ENCODE results near the gene ELOVL2.
"Not testable (repeated sequence)": the region's sequence is repeated elsewhere in the genome, so short reads cannot be mapped to it uniquely, and the experiment has no call there.

The ELOVL2 gene

DNA sequence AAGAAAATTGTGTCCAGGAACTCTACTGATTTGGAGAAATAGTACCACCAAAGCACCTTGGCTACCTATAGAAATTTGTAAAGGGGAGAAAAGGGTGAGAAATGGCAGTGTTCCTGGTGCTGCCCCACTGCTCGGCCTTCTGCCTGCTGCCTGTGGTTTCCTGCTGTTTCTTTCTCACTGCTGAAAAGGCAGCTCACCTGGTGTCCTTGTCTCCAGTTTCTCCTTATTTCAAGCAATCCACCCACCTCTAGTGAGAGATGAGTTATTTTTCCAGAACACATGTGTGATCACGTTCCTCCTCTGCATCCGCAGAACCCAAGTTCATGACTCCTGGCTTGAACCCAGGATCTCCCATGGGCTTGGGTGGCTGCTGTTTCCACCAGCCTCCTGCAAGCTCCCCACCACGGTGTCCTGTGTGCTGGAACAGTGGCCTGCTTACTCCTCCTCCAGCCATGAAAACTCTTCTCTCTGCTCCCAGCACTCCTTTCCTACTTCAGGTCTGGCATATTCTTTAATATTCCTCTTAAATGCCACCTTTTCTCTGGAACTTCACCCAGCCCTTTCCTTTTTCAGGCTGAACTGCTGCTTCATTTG is 48.9 kb downstream of the ELOVL2 start:
- DNase-seq (ENCODE audit: extremely low spot score, insufficient read length, low read depth) (no peak), FAIRE-seq (no peak)

DNA sequence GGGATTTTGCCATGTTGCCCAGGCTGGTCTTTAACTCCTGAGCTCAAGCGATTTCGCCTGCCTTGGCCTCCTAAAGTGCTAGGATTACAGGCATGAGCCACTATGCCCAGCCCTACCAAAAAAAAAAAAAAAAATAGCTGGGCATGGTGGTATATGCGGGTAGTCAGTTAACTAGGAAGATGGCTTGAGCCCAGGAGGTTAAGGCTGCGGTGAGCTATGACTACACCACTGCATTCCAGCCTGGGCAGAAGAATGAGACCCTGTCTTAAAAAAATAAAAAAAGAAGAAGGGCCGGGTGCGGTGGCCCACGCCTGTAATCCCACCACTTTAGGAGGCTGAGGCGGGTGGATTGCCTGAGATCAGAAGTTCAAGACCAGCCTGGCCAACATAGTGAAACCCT is 50.2 kb downstream of the ELOVL2 start:
- no peak for DNase-seq (ENCODE audit: extremely low spot score, insufficient read length, low read depth)
- FAIRE-seq = no peak

DNA sequence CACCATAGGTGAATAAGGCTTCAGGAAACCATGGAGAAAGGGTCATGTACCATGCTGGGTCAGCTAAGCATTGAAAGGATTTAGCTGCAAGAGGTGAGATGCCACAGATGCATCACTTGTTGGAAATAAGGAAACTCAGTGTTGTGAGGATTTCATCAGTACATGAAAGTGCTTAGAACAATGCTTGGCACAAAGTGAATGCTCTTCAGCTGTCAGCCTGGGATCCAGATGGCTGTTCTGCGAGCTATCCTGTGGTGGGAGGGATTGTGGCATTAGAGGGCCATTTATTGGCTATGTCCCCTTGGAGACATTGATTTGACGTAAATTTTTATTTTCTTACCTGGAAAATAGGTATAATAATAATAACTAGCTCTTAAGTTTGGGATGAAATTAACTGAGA is 53.0 kb downstream of the ELOVL2 start:
- DNase-seq (ENCODE audit: extremely low spot score, insufficient read length, low read depth) (no peak), FAIRE-seq (no peak)

- DNase-seq (ENCODE audit: extremely low spot score, insufficient read length, low read depth) (no peak), FAIRE-seq (no peak)
These were observed 54.5 kb downstream of the ELOVL2 start for GRCh38 chr6:10989587-10989986.

DNA sequence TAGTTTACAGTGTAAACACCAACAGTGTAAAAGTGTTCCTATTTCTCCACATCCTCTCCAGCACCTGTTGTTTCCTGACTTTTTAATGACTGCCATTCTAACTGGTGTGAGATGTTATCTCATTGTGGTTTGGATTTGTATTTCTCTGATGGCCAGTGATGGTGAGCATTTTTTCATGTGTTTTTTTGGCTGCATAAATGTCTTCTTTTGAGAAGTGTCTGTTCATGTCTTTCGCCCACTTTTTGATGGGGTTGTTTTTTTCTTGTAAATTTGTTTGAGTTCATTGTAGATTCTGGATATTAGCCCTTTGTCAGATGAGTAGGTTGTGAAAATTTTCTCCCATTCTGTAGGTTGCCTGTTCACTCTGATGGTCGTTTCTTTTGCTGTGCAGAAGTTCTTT is 59.1 kb downstream of the ELOVL2 start:
- not testable (repeated sequence) for FAIRE-seq

GRCh38 chr6:10981409-10981808 is 62.7 kb downstream of the ELOVL2 start:
- no peak for DNase-seq (ENCODE audit: extremely low spot score, insufficient read length, low read depth)
- no peak for FAIRE-seq

More for the DNA sequence above, 59.1 kb downstream of the ELOVL2 start:
- DNase-seq (ENCODE audit: extremely low spot score, insufficient read length, low read depth) = not testable (repeated sequence)

GRCh38 chr6:10979603-10980002 is 64.5 kb downstream of the ELOVL2 start:
- DNase-seq (ENCODE audit: extremely low spot score, insufficient read length, low read depth) (no peak), FAIRE-seq (no peak)

GRCh38 chr6:10977231-10977968 is 66.7 kb downstream of the ELOVL2 start:
- DNase-seq (ENCODE audit: extremely low spot score, insufficient read length, low read depth) = no peak
- FAIRE-seq = no peak

DNA sequence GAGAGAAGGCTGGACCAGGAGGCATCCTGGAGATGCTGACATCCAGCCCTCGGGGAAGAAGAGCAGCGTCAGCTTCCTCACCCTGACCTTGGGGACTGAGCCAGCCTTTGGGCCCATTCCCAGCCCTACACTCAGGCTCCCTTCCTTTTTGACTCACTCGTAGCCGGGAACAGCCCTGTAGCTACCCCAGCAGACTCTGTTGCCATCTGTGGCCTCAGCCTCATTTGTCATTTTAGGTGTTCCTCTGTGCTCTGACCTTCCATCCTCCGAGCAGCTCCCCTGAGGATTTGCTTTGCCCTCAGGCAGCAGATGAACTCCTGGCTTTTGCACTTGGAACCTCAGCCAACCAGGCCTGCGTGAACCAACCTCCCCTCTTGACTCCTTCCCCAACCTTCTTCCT is 67.5 kb downstream of the ELOVL2 start:
- DNase-seq (ENCODE audit: extremely low spot score, insufficient read length, low read depth) (no peak), FAIRE-seq (no peak)

GRCh38 chr6:10972196-10972595 is 71.9 kb downstream of the ELOVL2 start:
- DNase-seq (ENCODE audit: extremely low spot score, insufficient read length, low read depth) (no peak), FAIRE-seq (no peak)

GRCh38 chr6:10970731-10971130 is 73.4 kb downstream of the ELOVL2 start:
- DNase-seq (ENCODE audit: extremely low spot score, insufficient read length, low read depth) (no peak), FAIRE-seq (no peak)

- DNase-seq (ENCODE audit: extremely low spot score, insufficient read length, low read depth) (no peak), FAIRE-seq (no peak)
These were observed 75.3 kb downstream of the ELOVL2 start for GRCh38 chr6:10968776-10969175.

DNA sequence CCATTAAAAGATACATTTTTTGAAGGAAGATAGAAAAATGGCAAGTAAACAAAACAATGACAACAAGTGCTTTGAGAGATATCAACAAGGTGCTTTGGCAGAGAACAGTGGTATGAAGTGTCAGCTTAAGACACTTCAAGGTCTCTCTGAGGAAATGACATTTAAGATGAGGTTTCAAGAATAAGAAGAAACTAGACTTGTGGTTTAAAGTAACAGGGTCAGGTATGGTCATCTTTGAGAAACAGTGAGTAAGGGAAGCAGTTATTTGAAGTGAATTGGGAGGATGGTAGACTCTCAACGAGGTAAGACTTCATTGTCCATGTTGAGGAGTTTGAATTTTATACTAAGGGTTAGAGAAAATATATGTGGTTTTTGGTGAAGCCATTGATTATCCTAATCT is 79.4 kb downstream of the ELOVL2 start:
- FAIRE-seq (no peak), DNase-seq (ENCODE audit: extremely low spot score, insufficient read length, low read depth) (no peak)

DNA sequence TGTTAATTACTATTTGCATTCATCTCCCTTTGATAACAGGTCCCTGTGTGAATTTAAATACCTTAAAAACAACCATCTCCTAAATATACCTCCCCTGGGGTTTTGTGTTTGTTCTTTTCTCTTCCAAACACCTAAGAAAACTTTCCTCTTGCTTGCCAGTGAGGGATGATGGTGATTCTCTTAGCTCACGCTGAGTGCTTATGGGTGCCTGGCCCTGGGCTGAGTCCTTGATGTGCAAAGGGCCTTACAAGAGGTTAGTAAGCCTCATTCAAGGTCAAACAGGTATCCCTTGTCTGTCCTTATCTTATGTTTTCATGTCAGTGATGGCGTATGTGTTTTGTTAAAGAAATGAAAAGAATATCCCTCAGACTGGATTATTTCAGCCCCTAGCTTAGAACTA is 81.0 kb downstream of the ELOVL2 start:
- no peak for FAIRE-seq
- DNase-seq (ENCODE audit: extremely low spot score, insufficient read length, low read depth) = no peak

DNA sequence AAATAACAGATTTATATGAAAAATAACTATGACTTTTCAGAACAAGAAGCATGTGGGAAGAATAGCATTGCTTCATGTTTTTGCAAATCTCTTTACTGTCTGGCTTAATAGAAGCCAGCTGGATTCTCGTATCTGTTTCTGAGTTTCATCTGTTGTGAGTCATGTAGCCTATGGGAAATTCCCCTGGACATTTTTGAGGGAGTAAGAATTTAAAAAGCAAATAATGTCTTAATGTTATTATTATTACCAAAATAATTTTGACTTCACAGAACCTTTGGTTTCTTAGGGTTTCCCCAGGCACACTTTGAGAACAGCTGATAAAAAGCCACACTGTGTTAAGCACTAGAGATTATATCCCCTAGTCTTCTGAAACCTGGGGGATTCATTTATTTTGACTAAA is 81.4 kb downstream of the ELOVL2 start:
- DNase-seq (ENCODE audit: extremely low spot score, insufficient read length, low read depth) (no peak), FAIRE-seq (no peak)

DNA sequence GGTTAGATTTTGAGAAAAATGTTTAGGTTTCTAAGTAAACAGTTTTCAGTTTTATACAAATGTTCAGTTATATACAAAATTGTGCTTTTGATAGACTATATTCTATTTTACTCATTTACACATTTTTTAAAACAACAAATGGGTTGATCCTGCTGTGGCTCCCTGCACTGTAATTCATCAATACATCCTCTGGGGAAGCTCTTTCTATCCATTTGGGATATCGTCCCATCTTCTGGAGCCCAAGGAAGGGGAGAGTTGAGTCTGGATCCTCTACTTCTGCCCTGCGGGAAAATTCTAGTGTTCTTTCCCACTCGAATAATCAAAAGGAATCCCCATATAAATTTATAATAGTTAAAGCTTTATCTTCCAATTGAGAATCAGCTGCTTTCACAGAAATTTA is 82.3 kb downstream of the ELOVL2 start:
- FAIRE-seq (no peak), DNase-seq (ENCODE audit: extremely low spot score, insufficient read length, low read depth) (no peak)

DNA sequence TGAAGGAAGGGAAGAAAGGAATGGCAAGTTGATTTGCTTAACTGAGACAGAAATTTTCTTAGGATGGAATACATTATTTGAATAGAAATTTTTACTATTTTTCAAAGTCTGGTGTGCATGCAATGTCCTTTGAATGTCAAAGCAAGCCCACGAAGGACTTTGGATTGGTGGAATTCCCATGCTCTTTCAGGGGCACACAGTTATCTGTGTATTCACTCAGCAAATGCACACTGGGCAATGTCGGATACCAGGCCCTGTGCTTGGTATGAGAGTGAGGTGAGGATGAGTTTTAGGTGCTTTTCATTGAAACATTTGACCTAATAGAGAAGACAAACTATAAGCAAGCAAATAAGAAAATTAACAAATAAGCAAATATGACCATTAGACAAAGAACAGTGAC is 83.9 kb downstream of the ELOVL2 start:
- FAIRE-seq (no peak), DNase-seq (ENCODE audit: extremely low spot score, insufficient read length, low read depth) (no peak)

DNA sequence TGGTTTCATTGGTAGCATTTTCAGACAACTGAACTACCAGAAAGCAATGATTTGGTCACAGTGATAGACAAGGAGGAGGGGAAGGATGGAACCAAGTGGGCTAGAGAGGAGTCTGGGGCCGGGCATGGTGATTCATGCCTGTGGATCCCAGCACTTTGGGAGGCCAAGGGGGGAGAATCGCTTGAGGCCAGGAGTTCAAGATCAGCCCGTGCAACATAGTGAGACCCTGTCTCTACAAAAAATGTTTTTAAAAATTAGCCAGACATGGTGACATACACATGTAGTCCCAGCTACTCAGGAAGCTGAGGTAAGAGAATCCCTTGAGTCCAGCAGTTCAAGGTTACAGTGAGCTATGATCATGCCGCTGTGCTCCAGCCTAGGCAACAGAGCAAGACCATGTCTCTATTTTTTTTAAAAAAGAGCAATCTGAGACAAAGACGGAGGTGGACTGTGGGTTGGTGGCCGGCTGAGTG is 86.7 kb downstream of the ELOVL2 start:
- FAIRE-seq (no peak), DNase-seq (ENCODE audit: extremely low spot score, insufficient read length, low read depth) (no peak)

GRCh38 chr6:10956776-10957175 is 87.3 kb downstream of the ELOVL2 start:
- DNase-seq (ENCODE audit: extremely low spot score, insufficient read length, low read depth) (no peak), FAIRE-seq (no peak)

GRCh38 chr6:10954590-10955010 is 89.5 kb downstream of the ELOVL2 start:
- FAIRE-seq (peak; percentile 84), DNase-seq (ENCODE audit: extremely low spot score, insufficient read length, low read depth) (peak; percentile 33)

DNA sequence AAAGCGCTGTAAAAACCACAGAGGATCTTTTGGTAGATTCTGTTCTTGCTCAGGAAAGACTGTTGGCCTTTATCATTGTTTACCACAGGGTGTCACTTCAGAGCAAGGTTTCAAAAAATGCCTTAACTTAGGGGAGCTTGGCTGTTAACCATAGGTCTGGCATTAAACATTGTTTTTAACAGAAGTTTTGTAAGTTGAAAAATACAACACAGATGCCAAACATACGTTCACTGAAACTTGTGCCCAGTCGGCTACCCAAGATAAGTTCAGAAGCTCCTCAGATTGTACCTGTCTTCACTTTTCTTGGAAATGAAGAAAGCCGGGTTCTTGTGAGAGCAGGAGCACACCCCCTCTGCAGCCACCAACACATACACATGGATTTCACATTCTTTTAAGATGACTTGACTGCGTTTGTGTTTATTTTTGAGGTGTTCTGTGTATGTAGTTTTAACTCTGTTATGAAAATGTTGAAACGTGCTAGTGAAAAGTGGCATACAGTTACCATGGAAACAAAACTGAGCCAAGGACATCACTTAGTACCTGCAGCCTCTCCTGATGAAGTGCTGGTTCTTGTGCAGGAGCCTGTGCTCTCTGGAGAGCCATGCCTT is 92.3 kb downstream of the ELOVL2 start:
- peak; percentile 17 for DNase-seq (ENCODE audit: extremely low spot score, insufficient read length, low read depth)

More for the DNA sequence above, 92.3 kb downstream of the ELOVL2 start:
- FAIRE-seq = peak; percentile 81

All from GM18507 (cell line).